GM12872 (cell line): ENCODE data around the gene DHRS12.

Source experiments
- CTCF ChIP-seq: IDR thresholded peaks from 3 replicates; pipeline ENCODE4 v1.5.1; 2011; ENCODE audit warnings: low read depth, mild to moderate bottlenecking, low read length, moderate library complexity; ENCODE audit not compliant: insufficient read depth

DHRS12 gene

GRCh38 chr13:51843529-51843928, 39.6 kb upstream of the DHRS12 start:
- no peak for TF ChIP-seq CTCF

DNA sequence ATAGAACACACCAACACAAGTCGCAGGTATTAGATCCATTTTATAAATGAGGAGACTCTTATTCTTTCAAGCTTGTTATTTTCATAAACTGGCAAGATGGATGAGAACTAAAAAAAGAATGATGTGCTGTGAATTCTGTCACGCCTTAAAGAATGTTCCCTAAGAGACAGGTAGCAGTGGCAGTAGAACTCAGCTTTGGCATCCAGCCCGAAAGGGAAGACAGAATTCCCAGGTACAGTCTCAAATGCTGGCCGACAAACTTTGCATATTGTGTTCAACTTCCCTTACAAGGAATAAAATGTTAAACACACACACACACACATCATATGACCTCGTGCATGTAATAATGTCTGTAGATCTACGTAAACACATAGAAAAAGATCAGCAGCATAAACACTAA, 37.8 kb upstream of the DHRS12 start:
- TF ChIP-seq CTCF: no peak

DNA sequence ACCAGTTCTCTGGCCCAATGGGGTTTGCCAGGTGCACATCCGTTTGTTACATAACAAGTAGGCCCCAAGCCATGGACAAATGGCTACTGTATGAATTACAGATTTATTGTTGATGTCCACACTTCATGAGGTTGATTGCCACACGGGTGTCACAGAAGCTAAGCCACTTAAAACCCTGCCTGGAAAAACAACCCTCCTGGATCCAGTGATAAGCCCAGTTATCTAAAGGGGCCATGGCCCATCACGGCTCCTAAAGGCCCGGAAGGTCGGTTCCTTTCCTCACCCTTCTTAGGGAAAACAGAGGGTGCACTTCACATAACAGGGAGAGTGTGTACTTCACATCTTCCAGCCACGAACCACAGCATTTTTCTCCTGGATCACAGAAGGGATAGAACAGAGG, 37.0 kb upstream of the DHRS12 start:
- no peak for TF ChIP-seq CTCF

DNA sequence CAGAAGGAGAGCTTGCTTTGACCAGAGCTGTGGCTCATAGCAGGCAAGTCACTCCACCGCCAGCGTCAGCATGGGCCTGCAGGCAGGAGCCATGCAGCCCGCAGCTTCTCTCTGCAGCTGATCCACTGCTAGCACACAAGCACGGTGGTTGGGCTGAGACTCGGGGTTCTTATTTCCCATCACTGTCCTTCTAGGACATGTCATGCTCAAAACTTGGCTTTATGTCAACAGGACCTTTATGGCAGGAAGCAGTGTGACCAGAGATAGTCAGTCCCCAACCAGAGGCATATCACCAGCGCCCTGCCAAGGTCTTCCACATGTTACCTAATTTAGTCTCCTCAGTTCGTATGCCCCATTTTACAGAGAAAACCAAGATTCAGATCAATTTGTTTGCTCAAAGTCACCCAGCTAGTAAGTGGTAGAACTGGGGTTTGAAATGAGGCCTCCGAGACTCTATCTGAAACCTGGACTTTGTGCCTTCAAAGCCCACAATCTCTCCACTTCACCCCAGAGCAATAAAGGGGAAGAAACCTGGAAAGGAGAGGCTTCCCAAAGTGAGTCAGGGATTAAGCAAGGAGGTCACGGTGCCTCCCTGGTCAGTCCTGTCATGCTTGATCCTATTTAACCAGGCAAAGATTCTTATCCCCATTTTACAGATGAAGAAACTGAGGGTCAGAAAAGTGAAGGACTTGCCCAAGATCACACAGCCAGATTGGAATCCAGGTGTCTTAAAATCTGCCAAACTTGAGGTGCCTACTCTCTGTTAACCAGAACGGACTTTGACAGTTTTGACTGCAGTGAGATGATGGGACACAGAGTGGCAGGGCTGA, 36.0 kb upstream of the DHRS12 start:
- no peak for TF ChIP-seq CTCF

GRCh38 chr13:51838240-51838846, 34.4 kb upstream of the DHRS12 start:
- TF ChIP-seq CTCF: no peak

- TF ChIP-seq CTCF: no peak
Measured at GRCh38 chr13:51837016-51837415, 33.1 kb upstream of the DHRS12 start.

DNA sequence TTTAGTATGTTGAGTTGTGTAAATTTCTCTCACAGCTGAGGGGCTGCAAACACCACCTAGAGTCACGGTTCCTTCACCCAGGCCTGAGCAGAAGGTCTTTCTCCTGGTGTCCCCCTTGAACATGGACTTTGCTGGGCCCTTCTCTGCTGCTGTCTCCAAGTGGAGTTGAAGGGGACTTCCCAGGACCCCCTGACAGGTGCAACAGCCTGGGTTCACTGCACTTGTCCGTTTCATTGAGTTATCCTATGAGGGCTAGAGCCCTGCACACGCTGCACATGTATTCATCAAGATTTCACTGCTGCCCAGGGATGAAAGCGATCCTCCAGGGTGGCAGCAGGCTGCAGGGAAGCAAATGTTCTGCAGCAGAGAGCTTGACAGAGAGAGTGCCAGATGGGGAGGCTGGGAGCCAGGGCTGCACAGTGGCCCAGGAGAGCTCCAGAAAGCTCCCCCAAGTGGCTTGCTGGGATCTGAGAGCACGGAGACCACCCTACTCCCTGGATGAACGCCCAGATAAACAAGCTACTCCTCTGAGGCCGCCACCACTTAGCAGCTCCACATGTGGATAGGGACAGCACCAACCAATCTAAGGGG, 30.7 kb upstream of the DHRS12 start:
- no peak for TF ChIP-seq CTCF
